Measurements from ENCODE around the gene TMEM91.
"Not testable (repeated sequence)": the region's sequence is repeated elsewhere in the genome, so short reads cannot be mapped to it uniquely, and the experiment has no call there.

TMEM91 gene

GRCh38 chr19:41376241-41376997 lies at the start of gene TMEM91:
Gene TMEM91, plus strand, starts transcription at chr19:41376533. Its CDS starts 1,777 bp downstream, at chr19:41378310.
- DNase-seq, result no peak

- no peak for DNase-seq
Measured at GRCh38 chr19:41327076-41327575, 49.2 kb upstream of the TMEM91 start.

DNA sequence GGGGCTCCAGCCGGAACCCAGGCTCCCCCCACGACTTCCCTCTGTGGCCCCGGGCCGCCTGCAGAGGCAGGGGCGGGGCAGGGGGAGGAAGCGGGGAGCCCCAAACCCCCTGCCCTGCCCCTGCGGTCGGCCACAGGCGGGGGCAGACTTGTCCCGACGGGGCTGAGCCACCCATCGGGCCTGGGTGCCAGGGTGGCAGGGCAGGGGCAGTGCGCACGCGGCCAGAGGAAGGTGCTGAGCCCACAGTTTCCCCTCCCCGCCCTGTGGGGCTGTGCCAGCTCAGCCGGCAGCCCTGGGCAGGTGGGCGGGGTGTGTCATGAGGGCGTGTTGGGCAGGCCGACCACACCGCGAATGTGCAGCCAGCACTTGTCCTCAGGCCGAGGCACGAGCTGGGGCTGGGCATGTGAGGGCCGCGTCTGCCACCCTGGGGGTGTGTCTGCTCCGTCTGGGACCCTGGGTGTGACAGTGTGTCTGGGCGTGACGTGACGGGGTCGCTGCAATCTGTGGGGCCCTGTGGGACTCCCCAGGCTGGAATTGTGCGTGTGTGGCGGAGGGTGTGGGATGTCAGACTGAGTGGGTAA lies 48.7 kb upstream of the TMEM91 start:
- no peak for DNase-seq

- no peak for DNase-seq
Measured at GRCh38 chr19:41328157-41328841, 48.0 kb upstream of the TMEM91 start.

DNA sequence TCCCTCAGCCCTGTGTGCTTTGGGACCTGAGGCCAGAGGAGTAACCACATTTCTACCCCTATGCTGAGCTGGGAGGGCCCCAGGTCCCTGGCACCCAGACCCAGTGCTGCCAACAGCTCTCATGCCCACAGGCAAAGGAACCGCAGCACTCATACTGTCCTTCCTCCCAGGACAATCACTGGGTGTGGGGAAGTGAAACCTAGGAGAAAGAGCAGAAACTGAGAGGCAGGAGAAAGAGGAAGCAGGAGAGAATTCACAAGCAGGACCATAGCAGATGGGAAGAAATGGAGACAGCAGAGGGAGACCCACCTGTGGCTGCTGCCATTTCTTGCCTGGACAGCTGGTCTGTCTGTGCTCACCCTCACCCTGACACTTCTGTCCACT lies 47.5 kb upstream of the TMEM91 start:
- DNase-seq, result no peak

DNA sequence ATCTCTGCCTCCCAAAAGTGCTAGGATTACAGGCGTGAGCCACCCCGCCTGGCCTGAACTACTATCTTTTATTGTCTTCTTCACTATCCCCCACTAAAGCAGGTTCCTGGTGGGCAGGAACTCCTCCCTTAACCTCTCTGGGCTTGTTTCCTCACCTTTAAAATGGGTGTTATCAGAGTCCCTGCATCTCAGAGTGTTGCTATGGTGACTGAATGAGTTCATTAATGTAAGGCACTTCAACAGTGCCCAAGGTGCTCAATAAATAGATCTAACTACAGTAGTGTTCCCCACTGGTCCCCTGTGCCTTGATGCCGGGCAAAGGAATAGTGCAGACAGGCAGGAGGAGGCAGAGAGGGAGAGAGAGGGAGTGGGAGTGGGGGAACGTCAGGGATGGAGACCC lies 45.9 kb upstream of the TMEM91 start:
- DNase-seq, result no peak

GRCh38 chr19:41330946-41331678 lies 45.2 kb upstream of the TMEM91 start:
- DNase-seq, result no peak

DNA sequence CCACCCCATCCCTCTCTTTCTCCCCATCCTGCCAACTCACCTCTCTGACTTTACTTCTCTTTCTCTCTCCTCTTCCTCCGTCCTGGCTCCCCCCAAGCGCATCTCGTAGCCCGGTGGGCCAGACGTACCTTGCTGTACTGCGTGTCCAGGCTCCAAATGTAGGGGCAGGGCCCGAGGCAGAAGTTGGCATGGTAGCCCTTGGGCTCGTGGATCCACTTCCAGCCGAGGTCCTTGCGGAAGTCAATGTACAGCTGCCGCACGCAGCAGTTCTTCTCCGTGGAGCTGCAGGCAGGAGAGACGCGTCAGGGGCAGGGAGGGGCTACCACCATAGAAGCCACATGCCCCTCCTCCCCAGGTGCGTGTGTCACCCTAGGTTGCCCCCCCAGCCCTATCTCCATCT lies 44.3 kb upstream of the TMEM91 start:
- DNase-seq, result no peak

- no peak for DNase-seq
Measured at GRCh38 chr19:41332468-41332867, 43.9 kb upstream of the TMEM91 start.

GRCh38 chr19:41334793-41335192 lies 41.5 kb upstream of the TMEM91 start:
- no peak for DNase-seq

DNA sequence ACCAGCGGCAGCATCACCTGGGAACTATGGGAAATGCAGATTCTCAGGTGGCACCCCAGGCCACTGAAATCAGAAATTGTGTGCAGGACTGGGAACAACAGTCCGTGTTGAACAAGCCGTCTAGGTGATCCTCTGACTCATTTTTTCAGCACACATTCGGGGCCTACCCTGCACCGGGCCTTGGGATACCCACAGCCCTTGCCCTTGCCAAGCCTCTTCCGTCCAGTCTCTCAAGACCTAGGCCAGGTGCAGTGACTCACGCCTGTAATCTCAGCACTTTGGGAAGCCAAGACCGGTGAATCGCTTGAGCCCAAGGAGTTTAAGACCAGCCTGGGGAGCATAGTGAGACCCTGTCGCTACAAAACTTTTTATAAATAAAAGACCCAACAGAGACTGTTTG lies 40.9 kb upstream of the TMEM91 start:
- DNase-seq, result no peak

GRCh38 chr19:41339936-41340335 lies 36.4 kb upstream of the TMEM91 start:
- DNase-seq, result no peak

DNA sequence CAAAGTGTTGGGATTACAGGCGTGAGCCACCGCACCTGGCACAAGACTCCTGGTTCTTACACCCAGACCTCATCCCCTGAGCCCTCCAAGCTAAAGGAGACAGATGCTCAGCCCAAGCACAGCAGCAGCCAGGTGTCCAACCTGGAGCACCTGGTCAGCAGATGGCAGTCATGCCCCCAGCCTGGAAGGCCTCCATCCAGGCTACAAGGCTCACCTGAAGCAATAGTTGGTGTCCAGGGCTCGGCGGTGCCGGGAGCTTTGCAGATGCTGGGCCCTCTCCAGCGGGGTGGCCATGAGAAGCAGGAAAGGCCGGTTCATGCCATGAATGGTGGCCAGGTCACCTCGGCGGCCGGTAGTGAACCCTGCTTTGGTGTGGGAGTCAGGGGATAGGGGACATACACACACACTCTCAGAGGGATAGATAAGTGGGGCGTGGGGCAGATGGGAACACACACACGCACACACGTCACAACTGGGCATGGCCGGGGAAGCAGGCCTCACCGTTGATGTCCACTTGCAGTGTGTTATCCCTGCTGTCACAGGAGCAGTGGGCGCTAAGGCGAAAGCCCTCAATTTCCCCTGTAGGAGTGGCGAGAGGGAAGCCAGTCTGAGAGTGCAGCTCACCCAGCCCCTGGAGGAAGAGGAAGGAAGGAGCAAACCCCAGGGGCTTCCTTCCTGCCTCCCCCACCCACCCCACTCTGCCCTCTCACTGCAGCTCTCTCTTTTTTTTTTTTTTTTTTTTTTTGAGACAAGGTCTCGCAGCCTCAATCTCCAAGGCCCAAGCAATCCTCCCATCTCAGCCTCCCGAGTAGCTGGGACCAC lies 34.5 kb upstream of the TMEM91 start:
- DNase-seq, result peak; percentile 31

- no peak for DNase-seq
Measured at GRCh38 chr19:41344162-41344561, 32.2 kb upstream of the TMEM91 start.

GRCh38 chr19:41346916-41347315 lies 29.4 kb upstream of the TMEM91 start:
- DNase-seq, result not testable (repeated sequence)

- DNase-seq, result no peak
Measured at GRCh38 chr19:41350735-41351338, 25.5 kb upstream of the TMEM91 start.

DNA sequence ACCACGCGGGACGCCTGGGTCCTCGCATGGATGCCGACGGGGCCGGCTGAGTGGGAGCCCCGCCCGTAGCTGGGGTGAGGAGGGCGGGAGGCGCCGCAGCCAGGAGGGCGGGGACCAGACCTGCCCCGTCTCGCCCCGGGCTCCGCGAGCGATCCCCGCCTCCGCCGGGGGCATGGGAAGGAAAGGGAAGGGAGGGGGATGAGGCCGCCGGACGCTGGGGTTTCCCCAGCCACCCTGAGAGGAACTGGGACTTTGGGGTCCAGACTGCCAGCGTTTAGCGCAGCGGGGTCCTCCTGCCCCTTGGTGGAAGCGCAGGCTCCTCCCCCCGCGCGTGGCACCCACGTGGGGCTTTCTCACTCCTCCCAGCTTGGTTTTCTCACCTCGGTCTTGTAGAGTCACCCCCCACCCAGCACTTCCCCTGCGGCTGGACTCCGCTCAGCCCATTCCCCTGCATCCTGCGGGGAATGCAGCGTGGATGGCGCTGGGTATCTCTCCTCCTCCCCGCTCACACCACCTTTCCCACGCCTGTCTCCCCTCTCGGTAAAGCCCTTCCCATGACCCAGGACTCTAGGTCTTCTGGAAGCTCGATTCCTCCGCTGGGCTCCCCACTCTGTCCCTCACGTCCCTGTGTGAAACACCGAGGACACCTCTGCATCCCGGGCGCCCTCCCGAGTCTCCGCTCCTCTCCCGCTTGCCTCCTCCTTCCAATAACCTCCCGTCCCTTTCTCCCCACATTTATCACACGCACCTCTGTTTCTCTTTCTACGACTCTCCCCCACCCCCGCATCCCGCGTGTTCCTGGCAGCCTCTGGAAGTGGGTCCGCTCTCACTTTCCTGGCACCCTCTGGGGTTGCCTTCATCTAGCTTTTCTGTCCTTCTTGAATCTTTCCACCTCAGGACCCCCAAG lies 24.7 kb upstream of the TMEM91 start:
- DNase-seq, result no peak

DNA sequence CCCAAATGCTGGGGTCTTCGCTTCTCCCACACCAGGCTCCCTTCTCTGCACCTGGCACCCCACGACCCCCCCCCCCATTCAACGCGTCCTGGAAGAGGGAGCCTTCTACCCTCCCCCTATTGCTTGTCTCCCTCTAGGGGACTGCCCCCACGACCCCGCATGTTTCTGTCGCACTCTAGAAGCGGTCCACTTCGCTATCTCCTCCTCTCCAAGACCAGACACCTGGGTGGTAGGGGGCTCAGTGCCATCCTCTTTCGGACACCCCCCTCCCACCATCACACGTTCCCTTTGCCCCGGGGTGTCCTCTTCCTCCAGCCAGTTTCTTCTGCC lies 24.1 kb upstream of the TMEM91 start:
- DNase-seq, result no peak

DNA sequence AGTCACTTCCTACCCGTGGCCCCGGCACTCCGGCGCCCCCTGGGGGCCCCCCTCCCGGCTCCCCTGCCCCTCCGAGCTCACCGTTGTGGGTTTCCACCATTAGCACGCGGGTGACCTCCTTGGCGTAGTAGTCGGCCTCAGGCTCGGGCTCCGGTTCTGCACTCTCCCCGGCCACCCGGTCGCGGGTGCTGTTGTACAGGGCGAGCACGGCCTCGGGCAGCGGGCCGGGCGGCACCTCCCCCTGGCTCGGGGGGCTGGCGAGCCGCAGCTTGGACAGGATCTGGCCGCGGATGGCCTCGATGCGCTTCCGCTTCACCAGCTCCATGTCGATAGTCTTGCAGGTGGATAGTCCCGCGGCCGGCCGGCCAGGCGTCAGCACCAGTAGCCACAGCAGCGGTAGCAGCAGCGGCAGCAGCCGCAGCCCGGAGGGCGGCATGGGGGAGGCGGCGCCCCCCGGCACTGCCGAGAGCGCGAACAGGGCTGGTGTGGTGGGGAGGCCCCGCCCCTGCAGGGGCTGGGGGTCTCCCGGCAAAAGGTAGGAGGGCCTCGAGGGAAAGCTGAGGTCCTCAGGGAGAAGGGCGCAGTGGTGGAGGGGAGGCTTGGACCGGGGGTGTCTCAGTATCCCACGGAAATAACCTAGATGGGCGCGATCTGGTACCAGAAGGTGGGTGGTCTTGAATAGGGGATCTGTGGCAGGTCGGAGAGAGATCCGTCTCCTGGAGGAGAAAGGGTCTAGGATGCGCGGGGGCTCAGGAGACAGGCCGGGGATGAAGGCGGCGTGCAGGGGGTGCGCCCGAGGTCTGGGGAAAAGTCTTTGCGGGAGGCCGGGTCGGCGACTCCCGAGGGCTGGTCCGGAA lies 23.5 kb upstream of the TMEM91 start:
- no peak for DNase-seq

Measured in COR-L47 (cell line).